ENCODE data around the gene SDC3. TPM values are rescaled to one million over a fixed set of nuclear protein-coding genes. Genes with fewer than 3 reads are reported as not detected.

The SDC3 gene
- total and polyA plus RNA-seq, 2 of the 8 experiments (the other 6 are each of a cell fraction or from before 2014, with no cell fraction given), result 7.0 to 27.0 TPM

GRCh38 chr1:30857964-30858363 lies 50.6 kb downstream of the SDC3 start (continued):
- TF ChIP-seq CTCF (IDR thresholded peaks at IDR 0.05; ENCODE audit: control extremely low read depth in 1 of 3, insufficient read depth in 1 of 3, low read depth in 1 of 3, low read length in 3 of 3), result no peak
- TF ChIP-seq CTBP2 (IDR thresholded peaks at IDR 0.05; ENCODE audit: borderline replicate concordance, insufficient read depth, insufficient read length, low read length), result no peak
- TF ChIP-seq RXRA (IDR thresholded peaks at IDR 0.05; ENCODE audit: insufficient read depth, low read depth, low read length), result no peak
- no peak for TF ChIP-seq FOSL1 (IDR thresholded peaks at IDR 0.05; ENCODE audit: insufficient read depth, low read depth, low read length)
- no peak for TF ChIP-seq CEBPB (IDR thresholded peaks at IDR 0.05; ENCODE audit: low read depth, low read length)
- TF ChIP-seq ATF3 (IDR thresholded peaks at IDR 0.05; ENCODE audit: insufficient read depth, low read depth, low read length), result no peak
- no peak for TF ChIP-seq HDAC6 (IDR thresholded peaks at IDR 0.05; ENCODE audit: low read depth, low read length)
- TF ChIP-seq TEAD4 (IDR thresholded peaks at IDR 0.05; ENCODE audit: low read depth, low read length), result no peak
